PC-3 (cell line): ENCODE results near the gene RABIF. TPM values are rescaled to one million over a fixed set of nuclear protein-coding genes. Genes with fewer than 3 reads are reported as not detected.

Experiments
- ATAC-seq: fragments of 200-7000 bp; cut with Tn5 transposase; 2 replicates; pipeline ENCODE4 v1.9.1; 2020; ENCODE audit warnings: mild to moderate bottlenecking, moderate library complexity
- BruUV-seq: library from RNA; stranded (reverse); fragments of 400-500 nt; replicated peaks from 2 replicates; lab custom pipeline; 2021; lab: Mats Ljungman, UMichigan
- CTCF ChIA-PET: fragments of 300-600 bp; sonication (Branson Sonifier 250); formaldehyde crosslinking; loops from one replicate; lab custom pipeline; 2022; ENCODE audit warnings: antibody characterized with exemption; lab: Charles Lee
- POLR2A ChIA-PET: fragments of 300-600 bp; sonication (Branson Sonifier 250); formaldehyde crosslinking; loops from one replicate; lab custom pipeline; 2022; ENCODE audit warnings: antibody characterized with exemption; ENCODE audit not compliant: unreplicated experiment; lab: Charles Lee
- DNase-seq: peaks from one replicate; pipeline ENCODE4 v3.0.0-alpha.2; 2015
- H2AFZ ChIP-seq: fragments of 300-600 bp; sonication (generic); 2 replicates; pipeline ENCODE4 v1.6.0; 2016; ENCODE audit warnings: antibody characterized with exemption, low read length
- H3F3A ChIP-seq: fragments of 300-600 bp; sonication (generic); one replicate; pipeline ENCODE4 v1.6.0; 2017; ENCODE audit warnings: antibody characterized with exemption, low read length, control low read depth, mild to moderate bottlenecking; ENCODE audit not compliant: unreplicated experiment
- H3K27ac ChIP-seq: fragments of 300-600 bp; sonication (generic); 2 replicates; pipeline ENCODE4 v1.5.1; 2016; ENCODE audit warnings: mild to moderate bottlenecking, low read length
- H3K27me3 ChIP-seq: fragments of 300-600 bp; sonication (generic); 2 replicates; pipeline ENCODE4 v1.6.1; 2016; ENCODE audit warnings: low read length, mixed read lengths
- H3K36me3 ChIP-seq: fragments of 300-600 bp; sonication (generic); 2 replicates; pipeline ENCODE4 v1.6.1; 2016; ENCODE audit warnings: low read depth, mixed run types, low read length, mixed read lengths
- H3K4me1 ChIP-seq: fragments of 300-600 bp; sonication (generic); 2 replicates; pipeline ENCODE4 v1.5.1; 2016; ENCODE audit warnings: low read length; ENCODE audit not compliant: insufficient read depth
- H3K4me2 ChIP-seq: fragments of 300-600 bp; sonication (generic); 2 replicates; pipeline ENCODE4 v1.6.0; 2016; ENCODE audit warnings: low read length
- H3K4me3 ChIP-seq: fragments of 300-600 bp; sonication (generic); 2 replicates; pipeline ENCODE4 v1.5.1; 2016; ENCODE audit warnings: mild to moderate bottlenecking, low read length, mixed read lengths
- H3K79me2 ChIP-seq: fragments of 300-600 bp; sonication (generic); 2 replicates; pipeline ENCODE4 v1.6.1; 2017; ENCODE audit warnings: low read length, mixed read lengths
- H3K9ac ChIP-seq: fragments of 300-600 bp; sonication (generic); 2 replicates; pipeline ENCODE4 v1.6.0; 2016; ENCODE audit warnings: mild to moderate bottlenecking, low read length
- H3K9me2 ChIP-seq: fragments of 300-600 bp; sonication (generic); replicated peaks from 2 replicates; pipeline ENCODE4 v1.6.1; 2016; ENCODE audit warnings: mixed run types, low read length, mixed read lengths
- H3K9me3 ChIP-seq: fragments of 300-600 bp; sonication (generic); 2 replicates; pipeline ENCODE4 v1.6.1; 2016; ENCODE audit warnings: low read length, mixed read lengths
- H4K20me1 ChIP-seq: fragments of 300-600 bp; sonication (generic); 2 replicates; pipeline ENCODE4 v1.6.1; 2016; ENCODE audit warnings: low read length, mixed read lengths
- EZH2 ChIP-seq: fragments of 300-600 bp; sonication (generic); IDR thresholded peaks from one replicate; pipeline ENCODE4 v1.6.1; 2017; ENCODE audit warnings: antibody characterized with exemption, mild to moderate bottlenecking, low read length; ENCODE audit not compliant: unreplicated experiment
- EZH2phosphoT487 ChIP-seq: fragments of 300-600 bp; sonication (generic); IDR thresholded peaks from 2 replicates; pipeline ENCODE4 v1.6.1; 2018; ENCODE audit warnings: mild to moderate bottlenecking, antibody characterized with exemption, low read length, borderline replicate concordance
- intact Hi-C: fragments of 100-400 bp; cut with micrococcal nuclease; formaldehyde crosslinking; loops from 2 replicates; pipeline ENCODE4 v1.9.0; 2023
- total RNA-seq: library from RNA; depleted of rRNA; stranded (reverse); fragments of >200 nt; gene quantifications from 2 replicates; pipeline ENCODE4 v1.2.3, GENCODE V29; 2014
- TF ChIP-seq, protein P1 (sequence below): fragments of 300-600 bp; sonication (generic); conservative IDR thresholded peaks from 2 replicates; pipeline ENCODE4 v1.5.1; 2017; ENCODE audit warnings: antibody characterized with exemption, low read depth, mild to moderate bottlenecking, low read length

Gene RABIF
- total RNA-seq, 1 experiment from 2014 or later = 15.5 TPM

DNA sequence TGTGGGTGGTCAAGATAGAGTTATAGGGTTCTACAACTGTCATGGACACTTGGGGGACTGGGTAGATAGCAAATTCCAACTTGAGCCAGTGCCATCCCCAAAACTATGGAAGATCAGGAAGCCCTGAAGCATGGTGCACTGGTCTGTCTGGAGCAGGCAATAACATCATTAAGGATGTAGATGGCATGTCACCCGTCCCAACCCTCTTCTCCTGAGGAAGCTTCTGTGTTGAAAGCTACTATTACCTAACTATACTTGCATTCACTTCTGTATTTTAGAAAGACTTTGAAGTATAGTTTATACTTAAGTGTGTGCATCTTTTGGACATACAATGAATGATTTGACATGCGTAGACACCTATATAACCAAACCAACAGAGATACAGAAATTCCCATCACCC is 32.9 kb downstream of the RABIF start:
- no peak overlapping the region for H3K4me3 ChIP-seq
- H3K27me3 ChIP-seq = no peaks in the 10 kb centered on the region
- H3K27ac ChIP-seq = no peak overlapping the region
- ChIA-PET CTCF (no interaction called here), POLR2A (no interaction called here)
- H3K79me2 ChIP-seq = 0 out of 2 replicates have a peak, but pooled peaks cover 6% of the 10 kb centered on the region
- peaks cover 5% of the 10 kb centered on the region; the same call in 1 of the 2 replicates for H3K36me3 ChIP-seq
- no TSS peak for BruUV-seq
- no peaks in the 10 kb centered on the region for H3F3A ChIP-seq
- TF ChIP-seq, protein P1, sequence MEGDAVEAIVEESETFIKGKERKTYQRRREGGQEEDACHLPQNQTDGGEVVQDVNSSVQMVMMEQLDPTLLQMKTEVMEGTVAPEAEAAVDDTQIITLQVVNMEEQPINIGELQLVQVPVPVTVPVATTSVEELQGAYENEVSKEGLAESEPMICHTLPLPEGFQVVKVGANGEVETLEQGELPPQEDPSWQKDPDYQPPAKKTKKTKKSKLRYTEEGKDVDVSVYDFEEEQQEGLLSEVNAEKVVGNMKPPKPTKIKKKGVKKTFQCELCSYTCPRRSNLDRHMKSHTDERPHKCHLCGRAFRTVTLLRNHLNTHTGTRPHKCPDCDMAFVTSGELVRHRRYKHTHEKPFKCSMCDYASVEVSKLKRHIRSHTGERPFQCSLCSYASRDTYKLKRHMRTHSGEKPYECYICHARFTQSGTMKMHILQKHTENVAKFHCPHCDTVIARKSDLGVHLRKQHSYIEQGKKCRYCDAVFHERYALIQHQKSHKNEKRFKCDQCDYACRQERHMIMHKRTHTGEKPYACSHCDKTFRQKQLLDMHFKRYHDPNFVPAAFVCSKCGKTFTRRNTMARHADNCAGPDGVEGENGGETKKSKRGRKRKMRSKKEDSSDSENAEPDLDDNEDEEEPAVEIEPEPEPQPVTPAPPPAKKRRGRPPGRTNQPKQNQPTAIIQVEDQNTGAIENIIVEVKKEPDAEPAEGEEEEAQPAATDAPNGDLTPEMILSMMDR = no peak
- TF ChIP-seq EZH2phosphoT487 (no peak), EZH2 (no peak)
- no peaks in the 10 kb centered on the region for H4K20me1 ChIP-seq
- DNase-seq (no peak), ATAC-seq (no peak)
- no peak overlapping the region for H2AFZ ChIP-seq
- no peaks in the 10 kb centered on the region for H3K9me2 ChIP-seq
- H3K9me3 ChIP-seq = no peaks in the 10 kb centered on the region
- H3K4me2 ChIP-seq = no peak overlapping the region
- H3K4me1 ChIP-seq = peaks cover 7% of the 10 kb centered on the region; the same call in 1 of the 2 replicates
- intact Hi-C loops = no loop called here
- no peak overlapping the region for H3K9ac ChIP-seq

DNA sequence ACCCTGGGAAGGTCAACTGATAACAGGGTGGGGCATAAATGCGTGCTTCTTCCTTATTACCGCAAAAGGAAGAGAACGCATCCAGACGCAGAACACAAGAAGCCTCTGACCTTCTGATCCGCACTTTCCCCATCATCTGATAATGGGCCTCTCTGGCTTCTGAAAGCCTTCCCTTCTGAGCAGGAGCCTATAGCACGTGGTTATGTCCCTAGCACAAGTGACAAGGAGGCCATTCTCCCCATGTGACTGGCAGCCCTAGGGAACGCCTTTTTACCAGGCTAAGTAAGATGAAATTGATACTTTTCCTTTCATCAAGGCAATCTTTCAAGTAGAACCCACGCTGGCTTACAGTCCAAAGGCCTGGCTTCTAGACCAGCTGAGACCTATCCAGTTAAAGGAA is 34.2 kb downstream of the RABIF start:
- ChIA-PET POLR2A (no interaction called here), CTCF (no interaction called here)
- Histone ChIP-seq H2AFZ (no peak overlapping the region), H3K4me2 (no peak overlapping the region), H4K20me1 (no peaks in the 10 kb centered on the region), H3K4me3 (no peak overlapping the region), H3K36me3 (peaks cover 5% of the 10 kb centered on the region; the same call in 1 of the 2 replicates), H3K9ac (no peak overlapping the region), H3K9me2 (no peaks in the 10 kb centered on the region), H3K27me3 (no peaks in the 10 kb centered on the region), H3K4me1 (no peaks in the 10 kb centered on the region), H3K27ac (no peak overlapping the region), H3K79me2 (0 out of 2 replicates have a peak, but pooled peaks cover 2% of the 10 kb centered on the region), H3K9me3 (no peaks in the 10 kb centered on the region), H3F3A (no peaks in the 10 kb centered on the region)
- no TSS peak for BruUV-seq
- TF ChIP-seq EZH2phosphoT487 = no peak
- TF ChIP-seq EZH2 = no peak
- TF ChIP-seq, protein P1 = no peak
- intact Hi-C loops = loop anchor here (5.0 kb wide), 2 partner anchors 82 to 102 kb away; no protein-coding TSS in a partner anchor
- DNase-seq (no peak), ATAC-seq (no peak)

DNA sequence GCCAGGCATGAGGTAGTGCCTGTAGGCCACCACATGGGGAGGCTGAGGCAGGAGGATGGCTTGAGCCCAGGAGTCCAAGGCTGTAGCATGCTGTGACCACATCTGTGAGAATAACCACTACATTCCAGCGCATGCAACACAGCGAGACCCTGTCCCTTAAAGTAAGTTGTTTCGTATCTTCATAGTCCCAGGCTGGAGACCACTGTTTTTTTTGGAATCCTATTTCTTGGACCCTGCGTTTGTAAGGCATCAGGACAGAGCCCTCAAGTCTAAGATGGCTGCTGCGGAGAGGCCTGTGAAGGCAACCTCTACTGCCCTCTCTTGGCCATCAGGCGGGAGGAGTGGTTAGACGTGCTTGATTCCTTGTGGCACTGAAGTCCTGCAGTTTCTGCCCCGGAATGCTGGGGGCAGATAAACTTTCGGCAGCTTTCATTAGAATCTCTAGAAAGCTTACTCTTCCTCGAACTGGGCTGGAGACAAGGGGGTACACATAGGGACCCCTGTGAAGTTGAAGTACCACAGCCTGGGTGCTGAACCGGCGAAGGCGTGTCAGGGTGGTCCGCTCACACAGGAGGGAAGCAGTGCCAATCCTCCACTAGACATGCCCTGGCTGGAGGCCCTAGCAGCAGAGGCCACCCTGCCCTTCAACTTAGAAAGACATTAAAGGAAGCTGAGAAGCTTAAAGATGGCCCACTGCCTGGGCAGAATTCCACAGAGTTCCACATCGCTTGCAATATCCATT is 36.6 kb downstream of the RABIF start:
- H4K20me1 ChIP-seq = no peaks in the 10 kb centered on the region
- no peak overlapping the region for H3K4me3 ChIP-seq
- intact Hi-C loops = loop anchor here (2.0 to 5.0 kb wide), 3 partner anchors 42 to 100 kb away; partner anchors contain the start of gene PCAT6
- no peaks in the 10 kb centered on the region for H3K9me2 ChIP-seq
- H3K27me3 ChIP-seq = no peaks in the 10 kb centered on the region
- no peaks in the 10 kb centered on the region for H3K79me2 ChIP-seq
- H3K27ac ChIP-seq = no peak overlapping the region
- ChIA-PET CTCF (interaction anchor here (0.5 to 1.0 kb wide), 2 partner anchors 90 to 106 kb away, joined by 3 to 4 read pairs; no protein-coding TSS in a partner anchor), POLR2A (no interaction called here)
- H2AFZ ChIP-seq = peak overlapping the region; percentile 83
- H3K36me3 ChIP-seq = peaks cover 2% of the 10 kb centered on the region; the same call in 1 of the 2 replicates
- BruUV-seq = no TSS peak
- no peak overlapping the region for H3K9ac ChIP-seq
- ATAC-seq (peak; percentile 93), DNase-seq (peak; percentile 70)
- TF ChIP-seq, protein P1 = peak; percentile 87
- TF ChIP-seq EZH2 = no peak
- H3K9me3 ChIP-seq = no peaks in the 10 kb centered on the region
- no peaks in the 10 kb centered on the region for H3K4me1 ChIP-seq
- H3F3A ChIP-seq = no peaks in the 10 kb centered on the region
- no peak overlapping the region for H3K4me2 ChIP-seq
